Measurements from ENCODE around the gene CALU. TPM values are rescaled to one million over a fixed set of nuclear protein-coding genes. Genes with fewer than 3 reads are reported as not detected.

Gene CALU
- total RNA-seq, 4 donors from 2014 or later, result 188 to 269 (median 199) TPM

DNA sequence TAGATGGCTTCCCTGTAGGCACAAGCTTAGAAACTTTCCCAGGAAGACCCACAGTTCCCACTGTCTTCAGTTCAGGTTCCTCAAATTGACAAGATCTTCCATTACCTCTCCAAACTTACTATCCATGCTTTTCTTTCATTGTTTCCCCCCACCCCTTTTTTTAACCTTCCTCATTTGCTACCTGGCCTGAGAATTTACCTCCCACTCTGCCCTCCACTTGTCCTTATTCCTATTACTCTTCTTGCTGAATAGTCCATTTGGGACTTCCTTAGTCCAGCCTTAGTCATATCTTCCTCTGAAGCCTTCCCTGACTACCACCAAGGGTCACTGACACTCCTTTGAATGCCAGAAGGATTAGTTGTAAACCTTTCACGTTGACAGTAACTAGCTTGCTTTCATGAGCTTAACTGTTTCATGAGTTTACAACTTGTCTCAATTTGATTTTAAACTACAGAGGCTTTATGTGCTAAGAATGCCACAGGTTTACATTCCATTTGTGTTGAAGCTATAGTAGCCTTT is 1.2 kb upstream of the CALU start:
- H3K4me3 ChIP-seq, result peak overlapping the region in 1 of 4 donors; percentile 97
- H3K36me3 ChIP-seq, result no peaks in the 10 kb centered on the region
- intact Hi-C loops (cut with DNase I), result loop anchor here (5.0 to 10.0 kb wide), 2 partner anchors 54 to 137 kb away; partner anchors contain the start of gene CCDC136
- 17% methylated on average over 1 of the region's 1 CpG for WGBS
- TF ChIP-seq CTCF (IDR thresholded peaks at IDR 0.05) (no peak), POLR2A (IDR thresholded peaks at IDR 0.05; ENCODE audit: low read depth) (no peak), EP300 (IDR thresholded peaks at IDR 0.05) (no peak), POLR2AphosphoS5 (IDR thresholded peaks at IDR 0.05) (no peak)
- peak; percentile 17 for DNase-seq (ENCODE audit: extremely low spot score)
- peak overlapping the region; percentile 91 to 99 (median 94) for H3K27ac ChIP-seq (replicated peaks in 1 of 4)
- peaks cover 28 to 41% (median 41%) of the 10 kb centered on the region in 4 donors for H3K4me1 ChIP-seq
- no peaks in the 10 kb centered on the region for H3K27me3 ChIP-seq
- H3K9me3 ChIP-seq, result no peaks in the 10 kb centered on the region

- H3K4me1 ChIP-seq, result peaks cover 31 to 48% (median 47%) of the 10 kb centered on the region in 4 donors
- 3% methylated on average over 8 of the region's 8 CpGs for WGBS
- no peak for DNase-seq (ENCODE audit: extremely low spot score)
Measured at GRCh38 chr7:128738570-128739047, 550 bp upstream of the CALU start.

GRCh38 chr7:128739990-128740682 is 977 bp downstream of the CALU start:
- H3K9me3 ChIP-seq, result no peaks in the 10 kb centered on the region
- H3K27me3 ChIP-seq, result no peaks in the 10 kb centered on the region
- peak overlapping the region; percentile 91 to 99 (median 94) for H3K27ac ChIP-seq (replicated peaks in 1 of 4)
- no peak for TF ChIP-seq POLR2AphosphoS5 (IDR thresholded peaks at IDR 0.05)
- TF ChIP-seq EP300 (IDR thresholded peaks at IDR 0.05), result no peak
- no peak for TF ChIP-seq POLR2A (IDR thresholded peaks at IDR 0.05; ENCODE audit: low read depth)
- TF ChIP-seq CTCF (IDR thresholded peaks at IDR 0.05), result no peak
- H3K4me3 ChIP-seq, result peak overlapping the region; percentile 78 to 97 (median 88)
- H3K4me1 ChIP-seq, result peaks cover 34 to 63% (median 62%) of the 10 kb centered on the region in 4 donors
- intact Hi-C loops (cut with DNase I), result loop anchor here (5.0 to 10.0 kb wide), 2 partner anchors 52 to 135 kb away; partner anchors contain the start of gene CCDC136
- no peak for DNase-seq (ENCODE audit: extremely low spot score)
- WGBS, result 5% methylated on average over 13 of the region's 13 CpGs
- H3K36me3 ChIP-seq, result no peaks in the 10 kb centered on the region

More at GRCh38 chr7:128738570-128739047, 550 bp upstream of the CALU start:
- no peaks in the 10 kb centered on the region for H3K27me3 ChIP-seq
- H3K9me3 ChIP-seq, result no peaks in the 10 kb centered on the region
- intact Hi-C loops (cut with DNase I), result loop anchor here (5.0 to 10.0 kb wide), 2 partner anchors 54 to 136 kb away; partner anchors contain the start of gene CCDC136
- H3K4me3 ChIP-seq, result peak overlapping the region; percentile 78 to 97 (median 88)
- TF ChIP-seq POLR2AphosphoS5 (IDR thresholded peaks at IDR 0.05) (no peak), EP300 (IDR thresholded peaks at IDR 0.05) (no peak), POLR2A (IDR thresholded peaks at IDR 0.05; ENCODE audit: low read depth) (no peak), CTCF (IDR thresholded peaks at IDR 0.05) (no peak)
- peak overlapping the region; percentile 91 to 99 (median 94) for H3K27ac ChIP-seq (replicated peaks in 1 of 4)
- no peaks in the 10 kb centered on the region for H3K36me3 ChIP-seq

GRCh38 chr7:128740996-128741395 is 1.8 kb downstream of the CALU start:
- TF ChIP-seq POLR2A (IDR thresholded peaks at IDR 0.05; ENCODE audit: low read depth) (no peak), POLR2AphosphoS5 (IDR thresholded peaks at IDR 0.05) (no peak), CTCF (IDR thresholded peaks at IDR 0.05) (no peak), EP300 (IDR thresholded peaks at IDR 0.05) (no peak)
- Histone ChIP-seq H3K4me3 (peak overlapping the region; percentile 78 to 97 (median 88)), H3K4me1 (peaks cover 34 to 70% (median 68%) of the 10 kb centered on the region in 4 donors), H3K27ac (replicated peaks in 1 of 4) (peak overlapping the region; percentile 56 to 99 (median 92)), H3K36me3 (no peaks in the 10 kb centered on the region), H3K9me3 (no peaks in the 10 kb centered on the region), H3K27me3 (no peaks in the 10 kb centered on the region)
- DNase-seq (ENCODE audit: extremely low spot score), result peak; percentile 72
- intact Hi-C loops (cut with DNase I), result no loop called here
- WGBS, result 34% methylated on average over 3 of the region's 3 CpGs
